WI38 (cell line): ENCODE results near the gene RAB3IL1.

Experiments
- H3K4me3 ChIP-seq: 2 replicates; pipeline ENCODE4 v1.5.1; 2011; ENCODE audit warnings: low read depth, mild to moderate bottlenecking, control low read depth, low read length
- TF ChIP-seq, protein P1 (sequence below): IDR thresholded peaks from 2 replicates; pipeline ENCODE4 v1.5.1; 2012; ENCODE audit warnings: low read depth, mild to moderate bottlenecking, control low read depth, low read length

The RAB3IL1 gene

DNA sequence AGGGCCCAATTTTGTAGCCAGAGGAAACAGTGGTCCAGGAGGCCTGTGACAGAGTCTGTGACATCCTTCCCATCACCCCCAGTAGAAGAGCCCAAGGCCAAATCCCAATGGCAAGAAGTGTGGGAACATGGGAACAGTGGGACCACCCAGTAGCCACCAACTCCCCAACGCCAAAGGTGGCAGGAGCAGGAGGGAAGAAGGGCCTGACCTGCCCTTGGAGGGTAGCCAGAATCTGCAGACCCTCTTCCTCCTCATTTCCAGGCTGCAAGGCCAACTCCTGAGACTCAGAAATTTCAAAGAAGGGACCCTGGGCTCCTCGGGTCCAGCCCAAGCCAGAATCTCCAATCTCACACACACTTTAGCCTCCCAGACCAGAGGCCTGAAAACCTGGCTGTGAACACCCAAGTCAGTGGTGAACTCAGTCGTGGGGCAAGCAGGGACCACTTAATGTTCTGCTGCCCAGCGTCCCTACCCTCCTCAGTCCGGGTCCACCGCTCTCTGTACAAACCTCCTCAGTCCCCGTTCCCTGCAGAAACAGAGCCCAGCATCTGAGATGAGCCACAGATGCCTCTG, 6.2 kb downstream of the RAB3IL1 start:
- TF ChIP-seq, protein P1, sequence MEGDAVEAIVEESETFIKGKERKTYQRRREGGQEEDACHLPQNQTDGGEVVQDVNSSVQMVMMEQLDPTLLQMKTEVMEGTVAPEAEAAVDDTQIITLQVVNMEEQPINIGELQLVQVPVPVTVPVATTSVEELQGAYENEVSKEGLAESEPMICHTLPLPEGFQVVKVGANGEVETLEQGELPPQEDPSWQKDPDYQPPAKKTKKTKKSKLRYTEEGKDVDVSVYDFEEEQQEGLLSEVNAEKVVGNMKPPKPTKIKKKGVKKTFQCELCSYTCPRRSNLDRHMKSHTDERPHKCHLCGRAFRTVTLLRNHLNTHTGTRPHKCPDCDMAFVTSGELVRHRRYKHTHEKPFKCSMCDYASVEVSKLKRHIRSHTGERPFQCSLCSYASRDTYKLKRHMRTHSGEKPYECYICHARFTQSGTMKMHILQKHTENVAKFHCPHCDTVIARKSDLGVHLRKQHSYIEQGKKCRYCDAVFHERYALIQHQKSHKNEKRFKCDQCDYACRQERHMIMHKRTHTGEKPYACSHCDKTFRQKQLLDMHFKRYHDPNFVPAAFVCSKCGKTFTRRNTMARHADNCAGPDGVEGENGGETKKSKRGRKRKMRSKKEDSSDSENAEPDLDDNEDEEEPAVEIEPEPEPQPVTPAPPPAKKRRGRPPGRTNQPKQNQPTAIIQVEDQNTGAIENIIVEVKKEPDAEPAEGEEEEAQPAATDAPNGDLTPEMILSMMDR: no peak
- no peak overlapping the region for H3K4me3 ChIP-seq

DNA sequence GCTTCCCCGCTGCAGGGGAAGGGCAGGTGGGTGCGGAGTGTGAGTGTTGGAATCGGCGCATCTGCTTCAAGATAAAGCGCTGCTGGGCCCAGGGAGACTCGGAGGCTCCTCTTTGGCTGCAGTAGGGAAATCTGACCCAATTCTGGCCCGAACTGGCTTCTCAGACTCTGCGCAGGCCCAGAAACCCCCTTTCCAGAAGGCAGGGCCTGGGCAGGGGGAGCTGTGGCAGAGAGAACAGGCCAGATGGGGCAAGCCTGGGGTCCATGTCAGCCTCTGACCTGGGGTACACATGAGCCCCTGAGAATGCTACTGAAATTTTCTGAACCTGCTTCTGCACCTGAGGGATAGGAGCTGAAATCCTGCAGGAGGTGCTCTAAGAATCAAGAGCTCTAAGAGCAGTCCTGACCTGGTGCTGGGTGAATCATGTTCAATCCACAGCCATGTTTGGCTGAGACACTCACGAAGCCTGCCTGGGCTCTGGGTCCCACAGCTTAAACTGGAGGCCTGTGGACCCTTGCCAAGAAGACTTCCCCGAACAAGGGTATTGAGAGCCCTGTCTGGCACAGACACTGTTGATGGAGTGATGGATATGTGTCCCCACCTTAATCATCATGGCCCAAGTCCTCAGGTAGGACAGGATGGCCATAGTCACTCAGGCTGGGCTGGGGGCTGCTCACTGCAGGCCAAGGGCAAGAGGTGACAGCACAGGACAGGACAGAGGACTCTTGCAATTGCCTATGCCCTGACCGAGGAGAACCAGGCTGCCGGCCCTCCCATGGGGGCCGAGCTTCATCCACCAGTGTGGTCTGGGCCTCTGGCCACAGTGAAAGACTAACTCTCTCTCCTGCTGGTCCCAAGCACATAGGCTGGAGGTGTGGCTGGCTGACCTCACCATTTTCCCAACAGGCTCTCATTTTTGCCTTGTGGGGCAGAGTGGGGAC, 6.9 kb downstream of the RAB3IL1 start:
- TF ChIP-seq, protein P1: no peak
- H3K4me3 ChIP-seq: no peak overlapping the region

DNA sequence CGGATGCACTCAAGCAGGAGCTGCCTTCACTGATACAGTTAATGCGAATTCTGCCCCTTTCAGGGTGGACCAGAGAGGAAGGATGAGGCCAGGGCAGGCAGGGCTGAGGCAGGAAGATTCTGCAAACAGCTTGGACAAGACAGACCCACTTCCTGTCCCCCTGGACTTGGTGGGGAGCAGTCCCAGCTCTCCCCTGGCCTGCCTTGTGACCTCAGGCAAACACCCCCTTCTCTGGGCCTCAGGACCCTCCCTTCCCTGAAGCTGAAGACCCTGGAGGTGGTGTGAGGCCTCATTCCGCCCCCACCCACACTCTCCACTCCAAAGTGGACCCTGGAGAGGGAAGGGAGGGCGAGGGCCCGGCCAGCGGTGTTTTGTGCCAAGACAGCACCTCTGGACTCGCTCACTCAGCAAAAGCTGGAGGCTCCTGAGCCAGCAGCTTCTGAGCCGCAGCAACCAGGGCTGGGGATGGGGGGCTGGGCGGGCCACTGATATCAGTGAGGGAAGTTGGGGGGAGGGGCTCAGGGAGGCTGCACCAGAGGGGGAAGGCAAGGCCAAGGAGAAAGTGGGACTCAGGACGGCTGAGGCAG, 8.5 kb downstream of the RAB3IL1 start:
- TF ChIP-seq, protein P1: no peak

DNA sequence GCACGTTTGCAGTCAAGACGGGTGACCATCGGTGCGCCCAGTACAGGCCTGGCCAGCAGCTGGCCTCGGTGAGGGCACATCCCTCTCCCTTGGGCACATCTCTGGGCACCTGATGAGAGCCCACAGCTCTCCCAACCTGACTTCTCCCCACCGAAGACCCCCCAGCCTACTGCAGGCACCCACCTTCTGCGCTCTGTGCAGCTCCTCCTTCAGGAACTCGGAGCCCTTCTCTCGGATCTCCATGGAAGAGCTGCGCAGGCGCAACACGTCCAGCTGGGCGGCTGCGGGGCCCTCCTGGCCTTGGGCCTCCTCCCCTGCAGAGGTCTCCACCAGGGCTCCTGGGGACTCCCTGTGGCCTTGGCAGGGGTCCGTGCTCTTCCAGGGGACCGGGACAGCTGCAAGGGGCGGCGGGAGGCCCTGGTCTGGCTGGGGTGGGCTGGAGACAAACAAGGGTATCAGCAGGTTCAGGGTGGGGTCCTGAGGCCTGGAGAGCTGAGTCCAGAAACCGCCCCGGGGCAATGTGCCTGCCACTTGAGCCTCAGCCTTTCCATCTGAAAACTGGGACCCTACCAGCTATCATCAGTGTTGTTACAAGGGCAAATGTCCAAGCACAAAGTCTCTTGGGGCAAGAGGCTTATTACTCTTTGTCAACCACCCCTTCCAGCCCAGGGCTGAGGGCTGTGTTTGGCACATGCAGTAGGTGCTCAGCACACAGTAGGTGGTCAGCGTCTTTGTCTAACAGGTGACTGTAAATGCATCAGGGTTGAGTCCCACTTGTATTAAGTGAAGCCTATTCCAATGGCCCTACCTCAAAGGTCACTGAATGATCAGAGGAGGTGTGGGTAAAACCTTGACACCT, 9.3 kb downstream of the RAB3IL1 start:
- TF ChIP-seq, protein P1: no peak
- no peak overlapping the region for H3K4me3 ChIP-seq

More for the DNA sequence above, 8.5 kb downstream of the RAB3IL1 start:
- no peak overlapping the region for H3K4me3 ChIP-seq

DNA sequence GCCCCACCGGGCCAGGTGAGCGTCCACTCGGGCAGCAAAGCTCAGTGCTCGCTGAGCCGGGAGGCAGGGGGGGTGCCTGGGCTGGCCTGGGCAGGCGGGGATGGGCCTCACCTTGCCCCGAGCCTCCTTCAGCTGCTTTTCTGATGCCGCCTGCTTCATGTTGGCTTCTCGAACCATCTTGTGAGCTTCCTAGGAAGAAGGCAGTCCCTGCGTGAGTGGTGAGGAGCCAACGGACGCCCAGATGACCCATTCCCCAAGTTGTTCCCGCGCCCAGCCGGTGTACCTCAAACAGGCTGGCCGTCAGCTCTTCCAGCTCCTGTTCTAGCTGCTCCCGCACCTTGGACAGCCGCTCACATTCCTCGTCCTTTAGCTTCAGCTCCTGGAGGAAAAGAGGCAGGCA, 10.1 kb downstream of the RAB3IL1 start:
- TF ChIP-seq, protein P1: no peak
- H3K4me3 ChIP-seq: no peak overlapping the region

DNA sequence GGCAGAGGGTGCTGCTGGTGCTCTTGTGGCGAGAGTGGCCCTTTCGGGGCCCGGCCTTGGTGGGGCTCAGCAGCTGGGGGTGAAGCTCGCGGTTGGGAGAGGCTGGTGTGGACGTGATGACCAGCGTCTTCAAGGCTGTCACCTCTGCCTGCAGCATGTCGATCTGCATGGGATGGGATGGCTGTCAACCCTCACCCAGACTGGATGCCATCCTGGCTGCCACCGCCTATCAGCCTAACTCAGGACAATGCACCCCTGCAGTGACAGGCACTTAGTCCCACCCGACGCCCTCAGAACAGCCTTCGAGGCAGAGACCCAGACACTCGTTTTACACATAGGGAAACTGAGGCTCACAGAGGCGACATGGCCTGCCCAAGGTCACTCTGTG, 10.8 kb downstream of the RAB3IL1 start:
- TF ChIP-seq, protein P1: no peak
- no peak overlapping the region for H3K4me3 ChIP-seq
